Mesendoderm (in vitro differentiated cells): ENCODE results near the gene SIAH3. TPM values are rescaled to one million over a fixed set of nuclear protein-coding genes. Genes with fewer than 3 reads are reported as not detected.

Source experiments
- small RNA-seq: library from polyadenylated mRNA; stranded (forward); fragments of <200 nt; extraction: miRNeasy Mini kit (QIAGEN cat#:217004); gene quantifications from one replicate; pipeline ENCODE3, GENCODE V24; 2013; ENCODE audit not compliant: insufficient read depth

The SIAH3 gene

Small RNAs within 50 kb of the gene (small RNA-seq; reads per million reads assigned to genes)
- not detected for gene RF00017
